GM23338 (cell line): ENCODE data around the gene TTC17. TPM values are rescaled to one million over a fixed set of nuclear protein-coding genes. Genes with fewer than 3 reads are reported as not detected.
A peak's percentile ranks its signal among the peaks of the same experiment; 100 is the strongest.

Source experiments
- ATAC-seq: fragments of 200-7000 bp; cut with Tn5 transposase; 3 replicates; pipeline ENCODE4 v1.9.1; 2020
- DNase-seq: peaks from one replicate; pipeline ENCODE4 v3.0.0-alpha.2; 2015; ENCODE audit warnings: low spot score
- H2AFZ ChIP-seq: fragments of 200-600 bp; sonication (generic); 2 replicates; pipeline ENCODE4 v1.8.0; 2016; ENCODE audit warnings: antibody characterized with exemption, mild to moderate bottlenecking, moderate library complexity
- H3F3A ChIP-seq: fragments of 200-600 bp; sonication (generic); replicated peaks from 2 replicates; pipeline ENCODE4 v1.8.0; 2017; ENCODE audit warnings: antibody characterized with exemption, mixed run types, low read depth
- H3K27ac ChIP-seq: fragments of 200-600 bp; sonication (generic); 2 replicates; pipeline ENCODE4 v1.6.1; 2016; ENCODE audit warnings: low read depth
- H3K27me3 ChIP-seq: fragments of 200-600 bp; sonication (generic); 2 replicates; pipeline ENCODE4 v1.8.0; 2016; ENCODE audit warnings: mild to moderate bottlenecking, mixed run types, moderate library complexity; ENCODE audit not compliant: insufficient read depth
- H3K36me3 ChIP-seq: fragments of 200-600 bp; sonication (generic); 2 replicates; pipeline ENCODE4 v1.8.0; 2016; ENCODE audit warnings: mild to moderate bottlenecking; ENCODE audit not compliant: insufficient read depth
- H3K4me1 ChIP-seq: fragments of 200-600 bp; sonication (generic); 2 replicates; pipeline ENCODE4 v1.8.0; 2016; ENCODE audit warnings: mild to moderate bottlenecking, moderate library complexity; ENCODE audit not compliant: insufficient read depth
- H3K4me2 ChIP-seq: fragments of 200-600 bp; sonication (generic); 2 replicates; pipeline ENCODE4 v1.7.1; 2017; ENCODE audit warnings: mixed run types
- H3K4me3 ChIP-seq: fragments of 200-600 bp; sonication (generic); 2 replicates; pipeline ENCODE4 v1.6.1; 2016; ENCODE audit warnings: mixed run types
- H3K79me2 ChIP-seq: fragments of 200-600 bp; sonication (generic); replicated peaks from 2 replicates; pipeline ENCODE4 v1.8.0; 2017; ENCODE audit warnings: mild to moderate bottlenecking; ENCODE audit not compliant: insufficient read depth
- H3K9me2 ChIP-seq: fragments of 200-600 bp; sonication (generic); 2 replicates; pipeline ENCODE4 v1.8.0; 2017; ENCODE audit not compliant: insufficient read depth
- H4K20me1 ChIP-seq: fragments of 200-600 bp; sonication (generic); replicated peaks from 2 replicates; pipeline ENCODE4 v1.8.0; 2017; ENCODE audit warnings: mild to moderate bottlenecking; ENCODE audit not compliant: insufficient read depth
- H3K27ac Mint-ChIP-seq: 2 replicates; pipeline ENCODE4 v1.8.0; 2020; ENCODE audit warnings: inconsistent platforms, mild to moderate bottlenecking, moderate library complexity, mixed read lengths
- H3K27me3 Mint-ChIP-seq: 3 replicates; pipeline ENCODE4 v1.8.0; 2022; ENCODE audit warnings: low read depth, mild to moderate bottlenecking, moderate library complexity, mixed read lengths, inconsistent platforms; ENCODE audit not compliant: insufficient read depth, poor library complexity
- H3K36me3 Mint-ChIP-seq: 3 replicates; pipeline ENCODE4 v1.8.0; 2021; ENCODE audit warnings: low read depth, mild to moderate bottlenecking, inconsistent platforms, moderate library complexity, mixed read lengths
- H3K4me1 Mint-ChIP-seq: 3 replicates; pipeline ENCODE4 v1.8.0; 2020; ENCODE audit warnings: mild to moderate bottlenecking, inconsistent platforms, mixed read lengths
- H3K4me3 Mint-ChIP-seq: 3 replicates; pipeline ENCODE4 v1.8.0; 2021; ENCODE audit warnings: moderate library complexity, mild to moderate bottlenecking, inconsistent platforms, mixed read lengths
- H3K9me3 Mint-ChIP-seq: 3 replicates; pipeline ENCODE4 v1.8.0; 2020; ENCODE audit warnings: moderate library complexity, mild to moderate bottlenecking, inconsistent platforms, mixed read lengths
- CREB1 ChIP-seq: fragments of 250-450 bp; sonication (Bioruptor Pico); IDR thresholded peaks from 2 replicates; pipeline ENCODE4 v1.5.0; 2020; ENCODE audit warnings: low read depth, mild to moderate bottlenecking, moderate library complexity
- EZH2 ChIP-seq: fragments of 200-600 bp; sonication (generic); IDR thresholded peaks from one replicate; pipeline ENCODE4 v1.8.0; 2017; ENCODE audit warnings: antibody characterized with exemption, mild to moderate bottlenecking, low read depth; ENCODE audit not compliant: unreplicated experiment
- EZH2phosphoT487 ChIP-seq: fragments of 200-600 bp; sonication (generic); IDR thresholded peaks from one replicate; pipeline ENCODE4 v1.8.1; 2018; ENCODE audit warnings: antibody characterized with exemption; ENCODE audit not compliant: unreplicated experiment
- JUNB ChIP-seq: IDR thresholded peaks from one replicate; pipeline ENCODE4 v1.6.1; 2016; ENCODE audit warnings: antibody characterized with exemption; ENCODE audit not compliant: unreplicated experiment
- NANOG ChIP-seq: IDR thresholded peaks from 2 replicates; pipeline ENCODE4 v1.6.1; 2016; ENCODE audit warnings: antibody characterized with exemption, borderline replicate concordance
- POLR2AphosphoS5 ChIP-seq: IDR thresholded peaks from 2 replicates; pipeline ENCODE4 v1.6.1; 2016; ENCODE audit warnings: antibody characterized with exemption, low read depth
- STAT1 ChIP-seq: IDR thresholded peaks from one replicate; pipeline ENCODE4 v1.6.1; 2016; ENCODE audit warnings: antibody characterized with exemption; ENCODE audit not compliant: unreplicated experiment
- long read RNA-seq: library from polyadenylated mRNA; unstranded; transcript quantifications from one replicate; pipeline ENCODE4 v2.0.0, GENCODE V29; 2020; ENCODE audit not compliant: unreplicated experiment
- polyA plus RNA-seq: library from polyadenylated mRNA; unstranded; fragments of >200 nt; fragmentation: Nextera tagmentation; extraction: Ambion mirVana; gene quantifications from 2 replicates; pipeline ENCODE4 v1.2.1, GENCODE V29; 2016
- total RNA-seq: library from RNA; depleted of rRNA; stranded (reverse); fragments of >200 nt; shearing (Covaris generic); gene quantifications from 2 replicates; pipeline ENCODE4 v1.2.3, GENCODE V29; 2014; rRNA removed
- TF ChIP-seq, protein P1 (sequence below): IDR thresholded peaks from 2 replicates; pipeline ENCODE4 v1.6.1; 2016; ENCODE audit warnings: antibody characterized with exemption
- TF ChIP-seq, protein P2 (sequence below), 2 experiments: fragments of 200-600 bp in 1 of 2; sonication (generic) in 1 of 2; conservative IDR thresholded peaks; 2 replicates each; pipeline versions ENCODE4 v1.5.1 to v1.6.1; 2016 to 2017; ENCODE audit warnings: antibody characterized with exemption in 2 of 2, low read depth in 2 of 2, mild to moderate bottlenecking in 2 of 2, moderate library complexity in 1 of 2

Gene TTC17, protein sequence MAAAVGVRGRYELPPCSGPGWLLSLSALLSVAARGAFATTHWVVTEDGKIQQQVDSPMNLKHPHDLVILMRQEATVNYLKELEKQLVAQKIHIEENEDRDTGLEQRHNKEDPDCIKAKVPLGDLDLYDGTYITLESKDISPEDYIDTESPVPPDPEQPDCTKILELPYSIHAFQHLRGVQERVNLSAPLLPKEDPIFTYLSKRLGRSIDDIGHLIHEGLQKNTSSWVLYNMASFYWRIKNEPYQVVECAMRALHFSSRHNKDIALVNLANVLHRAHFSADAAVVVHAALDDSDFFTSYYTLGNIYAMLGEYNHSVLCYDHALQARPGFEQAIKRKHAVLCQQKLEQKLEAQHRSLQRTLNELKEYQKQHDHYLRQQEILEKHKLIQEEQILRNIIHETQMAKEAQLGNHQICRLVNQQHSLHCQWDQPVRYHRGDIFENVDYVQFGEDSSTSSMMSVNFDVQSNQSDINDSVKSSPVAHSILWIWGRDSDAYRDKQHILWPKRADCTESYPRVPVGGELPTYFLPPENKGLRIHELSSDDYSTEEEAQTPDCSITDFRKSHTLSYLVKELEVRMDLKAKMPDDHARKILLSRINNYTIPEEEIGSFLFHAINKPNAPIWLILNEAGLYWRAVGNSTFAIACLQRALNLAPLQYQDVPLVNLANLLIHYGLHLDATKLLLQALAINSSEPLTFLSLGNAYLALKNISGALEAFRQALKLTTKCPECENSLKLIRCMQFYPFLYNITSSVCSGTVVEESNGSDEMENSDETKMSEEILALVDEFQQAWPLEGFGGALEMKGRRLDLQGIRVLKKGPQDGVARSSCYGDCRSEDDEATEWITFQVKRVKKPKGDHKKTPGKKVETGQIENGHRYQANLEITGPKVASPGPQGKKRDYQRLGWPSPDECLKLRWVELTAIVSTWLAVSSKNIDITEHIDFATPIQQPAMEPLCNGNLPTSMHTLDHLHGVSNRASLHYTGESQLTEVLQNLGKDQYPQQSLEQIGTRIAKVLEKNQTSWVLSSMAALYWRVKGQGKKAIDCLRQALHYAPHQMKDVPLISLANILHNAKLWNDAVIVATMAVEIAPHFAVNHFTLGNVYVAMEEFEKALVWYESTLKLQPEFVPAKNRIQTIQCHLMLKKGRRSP
- 73.3 and 87.9 TPM in 2 replicates for total RNA-seq
- polyA plus RNA-seq = 49.9 and 59.3 TPM in 2 replicates
- long read RNA-seq, full-length matches to known transcripts = 4 of 18 reads
- long read RNA-seq, partial matches to known transcripts = 7 of 18 reads
- long read RNA-seq, other reads (novel, unspliced or antisense) = 7 of 18 reads

DNA sequence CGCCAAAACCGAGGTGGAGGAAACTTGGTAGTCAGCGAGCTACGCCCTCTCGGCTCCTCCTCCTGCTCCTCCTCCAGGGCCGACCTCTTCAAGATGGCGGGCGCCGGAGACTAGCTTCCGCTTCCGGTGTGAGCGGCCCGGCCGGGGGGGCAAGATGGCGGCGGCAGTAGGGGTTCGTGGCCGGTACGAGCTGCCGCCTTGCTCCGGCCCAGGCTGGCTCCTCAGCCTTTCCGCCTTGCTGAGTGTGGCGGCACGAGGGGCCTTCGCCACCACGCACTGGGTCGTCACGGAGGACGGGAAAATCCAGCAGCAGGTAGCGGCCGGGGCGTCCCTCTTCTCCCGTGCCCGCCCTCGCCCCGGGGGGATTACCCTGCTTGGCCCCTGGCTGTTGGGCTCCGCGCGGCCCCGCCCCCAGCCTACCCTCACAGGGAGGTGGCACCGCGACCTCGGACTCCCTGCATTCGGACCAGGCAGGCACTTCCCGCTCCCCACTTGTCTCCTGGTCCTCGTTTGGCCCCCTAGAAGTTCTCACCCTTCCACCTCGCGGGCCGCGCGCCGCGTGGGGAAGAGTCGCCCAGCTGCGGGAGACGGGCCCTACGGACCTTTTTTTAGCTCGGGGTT lies at the start of gene TTC17:
Gene TTC17 (plus strand): TSS at position 120 of the 621 bp plus-strand sequence. CDS start 35 bp downstream, at position 155.
- Histone ChIP-seq H3K27me3 (no peaks in the 10 kb centered on the region), H3K27ac (peak within 1 kb of the TSS; percentile 93), H3K4me1 (peaks cover 18% of the 10 kb centered on the region), H2AFZ (peak within 1 kb of the TSS; percentile 86), H3K79me2 (peaks cover 49% of the 10 kb centered on the region), H3K9me2 (no peaks in the 10 kb centered on the region), H3K4me2 (peak within 1 kb of the TSS; percentile 93), H3F3A (no peaks in the 10 kb centered on the region), H4K20me1 (no peaks in the 10 kb centered on the region; the same call in 1 of the 2 replicates), H3K4me3 (peak within 1 kb of the TSS; percentile 95), H3K36me3 (no peaks in the 10 kb centered on the region)
- Mint-ChIP-seq H3K36me3 (peaks cover 6% of the 10 kb centered on the region; the same call in 2 of the 3 replicates), H3K4me3 (peak within 1 kb of the TSS; percentile 95), H3K9me3 (no peaks in the 10 kb centered on the region), H3K4me1 (peaks cover 20% of the 10 kb centered on the region), H3K27ac (peak within 1 kb of the TSS; percentile 94), H3K27me3 (peaks cover 9% of the 10 kb centered on the region)
- ATAC-seq = peak; percentile 96
- peak; percentile 86 for TF ChIP-seq POLR2AphosphoS5
- TF ChIP-seq, protein P1, sequence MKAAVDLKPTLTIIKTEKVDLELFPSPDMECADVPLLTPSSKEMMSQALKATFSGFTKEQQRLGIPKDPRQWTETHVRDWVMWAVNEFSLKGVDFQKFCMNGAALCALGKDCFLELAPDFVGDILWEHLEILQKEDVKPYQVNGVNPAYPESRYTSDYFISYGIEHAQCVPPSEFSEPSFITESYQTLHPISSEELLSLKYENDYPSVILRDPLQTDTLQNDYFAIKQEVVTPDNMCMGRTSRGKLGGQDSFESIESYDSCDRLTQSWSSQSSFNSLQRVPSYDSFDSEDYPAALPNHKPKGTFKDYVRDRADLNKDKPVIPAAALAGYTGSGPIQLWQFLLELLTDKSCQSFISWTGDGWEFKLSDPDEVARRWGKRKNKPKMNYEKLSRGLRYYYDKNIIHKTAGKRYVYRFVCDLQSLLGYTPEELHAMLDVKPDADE = peak; percentile 58; the same call in 1 of the 2 replicates
- no peak for TF ChIP-seq EZH2
- TF ChIP-seq EZH2phosphoT487 = no peak
- no peak for TF ChIP-seq NANOG
- DNase-seq = peak; percentile 98

DNA sequence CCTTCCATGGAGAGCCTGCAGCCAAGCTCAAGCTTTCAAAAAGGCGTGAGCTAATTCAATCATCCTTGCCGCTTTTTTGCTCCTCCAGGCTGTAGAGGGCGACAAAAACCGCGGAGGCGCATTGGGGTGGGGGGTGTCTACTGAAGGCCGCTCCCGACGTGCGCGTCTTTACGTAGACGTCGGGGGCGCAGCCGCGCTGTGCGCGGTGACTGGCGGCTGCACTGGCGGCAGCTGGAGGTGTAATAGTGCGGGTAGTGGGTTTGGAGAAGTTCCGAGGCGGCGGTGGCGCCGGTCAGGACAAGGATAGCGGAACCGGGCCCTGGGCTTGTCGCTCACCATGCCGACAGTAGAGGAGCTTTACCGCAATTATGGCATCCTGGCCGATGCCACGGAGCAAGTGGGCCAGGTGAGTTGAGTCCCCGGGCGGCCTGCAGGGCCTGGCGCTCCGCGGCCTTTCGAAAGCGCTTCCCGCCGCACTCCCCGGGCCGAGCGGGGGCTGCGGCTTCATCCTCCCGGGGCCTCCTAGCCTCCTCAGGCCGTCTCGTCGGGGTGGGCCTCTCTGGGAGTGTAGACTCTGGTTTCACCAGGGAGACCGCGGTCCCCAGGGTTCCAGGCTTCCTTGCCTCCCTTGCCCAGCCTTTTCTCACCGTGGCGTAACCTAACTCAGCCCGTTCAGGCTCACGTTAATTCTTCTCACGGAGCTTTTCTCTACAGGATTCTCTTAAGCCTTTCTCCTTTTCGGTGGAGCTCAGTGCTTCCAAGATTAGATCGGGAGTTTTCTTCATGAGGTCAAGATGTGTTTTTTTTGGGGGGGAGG lies 46.7 kb upstream of the TTC17 start, which contains the start of gene API5:
Gene API5 (plus strand): TSS at position 206 of the 817 bp plus-strand sequence. CDS start 132 bp downstream, at position 338.
- H3K4me1 Mint-ChIP-seq = peaks cover 9% of the 10 kb centered on the region
- 0 out of 2 replicates have a peak, but pooled peaks cover 4% of the 10 kb centered on the region for H3K9me2 ChIP-seq
- H4K20me1 ChIP-seq = peaks cover 7% of the 10 kb centered on the region; the same call in 1 of the 2 replicates
- H3K27ac Mint-ChIP-seq = peak within 1 kb of the TSS; percentile 94
- H3K4me3 ChIP-seq = peak within 1 kb of the TSS; percentile 100
- H3K4me2 ChIP-seq = peak within 1 kb of the TSS; percentile 99
- ATAC-seq (peak; percentile 99), DNase-seq (peak; percentile 98)
- H3K4me1 ChIP-seq = peaks cover 8% of the 10 kb centered on the region; the same call in 1 of the 2 replicates
- H3K9me3 Mint-ChIP-seq = peaks cover 2% of the 10 kb centered on the region; the same call in 1 of the 3 replicates
- H3K27ac ChIP-seq = peak within 1 kb of the TSS; percentile 82
- H3K36me3 ChIP-seq = no peaks in the 10 kb centered on the region
- H3K27me3 Mint-ChIP-seq = peaks cover 2% of the 10 kb centered on the region
- peaks cover 5% of the 10 kb centered on the region; the same call in 1 of the 2 replicates for H3F3A ChIP-seq
- H3K27me3 ChIP-seq = no peaks in the 10 kb centered on the region
- peak within 1 kb of the TSS; percentile 88 for H2AFZ ChIP-seq
- peaks cover 50% of the 10 kb centered on the region for H3K79me2 ChIP-seq
- peak within 1 kb of the TSS; percentile 97 for H3K4me3 Mint-ChIP-seq
- H3K36me3 Mint-ChIP-seq = no peaks in the 10 kb centered on the region; the same call in 2 of the 3 replicates
- peak; percentile 85 for TF ChIP-seq CREB1 (CRISPR knock-in tag)
- TF ChIP-seq, protein P1 = peak; percentile 80
- no peak for TF ChIP-seq JUNB
- no peak for TF ChIP-seq STAT1
- TF ChIP-seq, protein P2, sequence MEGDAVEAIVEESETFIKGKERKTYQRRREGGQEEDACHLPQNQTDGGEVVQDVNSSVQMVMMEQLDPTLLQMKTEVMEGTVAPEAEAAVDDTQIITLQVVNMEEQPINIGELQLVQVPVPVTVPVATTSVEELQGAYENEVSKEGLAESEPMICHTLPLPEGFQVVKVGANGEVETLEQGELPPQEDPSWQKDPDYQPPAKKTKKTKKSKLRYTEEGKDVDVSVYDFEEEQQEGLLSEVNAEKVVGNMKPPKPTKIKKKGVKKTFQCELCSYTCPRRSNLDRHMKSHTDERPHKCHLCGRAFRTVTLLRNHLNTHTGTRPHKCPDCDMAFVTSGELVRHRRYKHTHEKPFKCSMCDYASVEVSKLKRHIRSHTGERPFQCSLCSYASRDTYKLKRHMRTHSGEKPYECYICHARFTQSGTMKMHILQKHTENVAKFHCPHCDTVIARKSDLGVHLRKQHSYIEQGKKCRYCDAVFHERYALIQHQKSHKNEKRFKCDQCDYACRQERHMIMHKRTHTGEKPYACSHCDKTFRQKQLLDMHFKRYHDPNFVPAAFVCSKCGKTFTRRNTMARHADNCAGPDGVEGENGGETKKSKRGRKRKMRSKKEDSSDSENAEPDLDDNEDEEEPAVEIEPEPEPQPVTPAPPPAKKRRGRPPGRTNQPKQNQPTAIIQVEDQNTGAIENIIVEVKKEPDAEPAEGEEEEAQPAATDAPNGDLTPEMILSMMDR (conservative IDR thresholded peaks at IDR 0.05; ENCODE audit: low read depth in 2 of 2) = peak; percentile 67 to 83
- peak; percentile 77 for TF ChIP-seq POLR2AphosphoS5
- no peak for TF ChIP-seq EZH2
